Subcutaneous adipose tissue (tissue), 4 donors: ENCODE data around the gene LRCH1. TPM values are rescaled to one million over a fixed set of nuclear protein-coding genes. Genes with fewer than 3 reads are reported as not detected.

Experiments used
- CTCF ChIP-seq: fragments of 450-650 bp; IDR thresholded peaks from one replicate; pipeline ENCODE4 v1.5.1; 2016; ENCODE audit warnings: low read depth, mild to moderate bottlenecking, control low read depth, antibody characterized with exemption, moderate library complexity
- total RNA-seq, 4 donors: library from RNA; depleted of rRNA; stranded (reverse); fragments of >200 nt; gene quantifications; one replicate each; pipeline ENCODE4 v1.1.0, GENCODE V29; 2016

Gene LRCH1
- total RNA-seq, 4 donors from 2014 or later, result 18.9 to 27.5 (median 25.7) TPM

GRCh38 chr13:46609052-46609451, 56.1 kb downstream of the LRCH1 start:
- TF ChIP-seq CTCF, result no peak

GRCh38 chr13:46609726-46610125, 56.8 kb downstream of the LRCH1 start:
- no peak for TF ChIP-seq CTCF

GRCh38 chr13:46612267-46612666, 59.3 kb downstream of the LRCH1 start:
- no peak for TF ChIP-seq CTCF

- no peak for TF ChIP-seq CTCF
Measured at GRCh38 chr13:46613409-46614049, 60.6 kb downstream of the LRCH1 start.

- TF ChIP-seq CTCF, result no peak
Measured at GRCh38 chr13:46614582-46614981, 61.6 kb downstream of the LRCH1 start.

- TF ChIP-seq CTCF, result no peak
Measured at GRCh38 chr13:46615888-46616531, 63.0 kb downstream of the LRCH1 start.

GRCh38 chr13:46617229-46617721, 64.3 kb downstream of the LRCH1 start:
- TF ChIP-seq CTCF, result no peak
